ENCODE results near the gene VARS2. TPM values are rescaled to one million over a fixed set of nuclear protein-coding genes. Genes with fewer than 3 reads are reported as not detected.

Gene VARS2
- total RNA-seq, 1 experiment from 2014 or later, result 68.2 TPM

DNA sequence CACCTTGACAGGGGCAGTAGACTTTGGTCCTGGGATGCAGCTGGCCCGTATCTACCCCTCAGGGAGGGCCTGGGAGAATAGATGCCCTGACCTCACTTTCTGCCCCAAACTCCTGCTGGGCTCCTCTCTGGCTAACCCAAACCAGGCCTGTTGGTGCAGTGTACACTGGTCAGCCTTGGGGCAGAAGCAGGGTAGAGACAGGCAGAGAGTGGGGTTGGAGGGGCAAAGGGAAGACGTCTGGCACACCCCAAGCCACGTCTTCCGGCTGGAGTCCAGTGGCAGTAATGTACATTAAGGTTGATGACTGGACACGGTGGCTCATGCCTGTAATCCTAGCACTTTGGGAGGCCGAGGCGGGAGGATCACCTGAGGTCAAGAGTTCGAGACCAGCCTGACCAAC is 20.4 kb upstream of the VARS2 start:
- Histone ChIP-seq H4K5ac (ENCODE audit: insufficient read length, low read depth, low read length) (no peak overlapping the region), H3K4me1 (ENCODE audit: insufficient read depth, low read length) (no peaks in the 10 kb centered on the region), H2BK5ac (ENCODE audit: insufficient read length, low read length) (no peak overlapping the region), H3K27me3 (ENCODE audit: insufficient read depth, low read length) (no peaks in the 10 kb centered on the region), H3K4ac (ENCODE audit: low read depth, low read length) (no peak overlapping the region), H3K79me2 (ENCODE audit: insufficient read depth, low read length) (peaks cover under 1% of the 10 kb centered on the region; the same call in 1 of the 2 replicates), H4K8ac (replicated peaks; ENCODE audit: insufficient read length, low read depth, low read length) (no peak overlapping the region), H2BK12ac (ENCODE audit: insufficient read length, low read depth, low read length) (no peak overlapping the region), H2AK5ac (ENCODE audit: insufficient read length, low read length) (no peak overlapping the region), H2BK120ac (ENCODE audit: low read depth, low read length, poor library complexity, severe bottlenecking) (no peak overlapping the region), H3K14ac (ENCODE audit: insufficient read depth, low read length) (no peak overlapping the region), H3K23ac (ENCODE audit: insufficient read length, low read depth, low read length) (no peak overlapping the region), H3K9me3 (ENCODE audit: control insufficient read depth, low read depth, low read length) (no peaks in the 10 kb centered on the region), H3K27ac (ENCODE audit: insufficient read length, low read depth, low read length) (no peak overlapping the region), H3K18ac (ENCODE audit: insufficient read length, low read depth, low read length) (no peak overlapping the region), H3K56ac (ENCODE audit: insufficient read length, low read depth, low read length) (no peak overlapping the region), H3K9ac (ENCODE audit: extremely low read depth, insufficient read length, low read length) (no peak overlapping the region), H3T11ph (ENCODE audit: low read length) (no peak overlapping the region), H4K91ac (ENCODE audit: insufficient read length, low read depth, low read length) (no peak overlapping the region), H3K4me2 (ENCODE audit: insufficient read depth, insufficient read length, low read length) (no peak overlapping the region), H2BK15ac (ENCODE audit: low read depth, low read length) (no peak overlapping the region), H3K23me2 (ENCODE audit: insufficient read length, low read depth, low read length, poor library complexity, severe bottlenecking) (no peaks in the 10 kb centered on the region), H2BK20ac (ENCODE audit: low read depth, low read length, poor library complexity, severe bottlenecking) (no peak overlapping the region), H2AFZ (ENCODE audit: low read length) (no peak overlapping the region), H4K20me1 (ENCODE audit: control insufficient read depth, insufficient read depth, insufficient read length) (no peaks in the 10 kb centered on the region), H3K79me1 (ENCODE audit: insufficient read depth, low read depth, low read length, poor library complexity, severe bottlenecking) (peaks cover 4% of the 10 kb centered on the region)
- H3K4me1 Mint-ChIP-seq, result peaks cover 21 to 25% of the 10 kb centered on the region in 2 experiments
- H3K36me3 Mint-ChIP-seq (ENCODE audit: insufficient read depth in 1 of 3, low read depth in 3 of 3), result peaks cover 48 to 92% (median 86%) of the 10 kb centered on the region in 3 experiments
- no peaks in the 10 kb centered on the region for H3K27me3 Mint-ChIP-seq (ENCODE audit: low read depth)
- H3K9me3 Mint-ChIP-seq, result no peaks in the 10 kb centered on the region
- peak overlapping the region in 1 of 3 experiments; percentile 11; a peak in 1 of 7 replicates for H3K27ac Mint-ChIP-seq
- WGBS (ENCODE audit: extremely low coverage, insufficient read length, low lambda C conversion rate), result no CpG with 5 or more reads among the region's 8 CpGs
- H3K4me3 Mint-ChIP-seq, result no peak overlapping the region
- DNase-seq, result no peak
- TF ChIP-seq, protein P1, sequence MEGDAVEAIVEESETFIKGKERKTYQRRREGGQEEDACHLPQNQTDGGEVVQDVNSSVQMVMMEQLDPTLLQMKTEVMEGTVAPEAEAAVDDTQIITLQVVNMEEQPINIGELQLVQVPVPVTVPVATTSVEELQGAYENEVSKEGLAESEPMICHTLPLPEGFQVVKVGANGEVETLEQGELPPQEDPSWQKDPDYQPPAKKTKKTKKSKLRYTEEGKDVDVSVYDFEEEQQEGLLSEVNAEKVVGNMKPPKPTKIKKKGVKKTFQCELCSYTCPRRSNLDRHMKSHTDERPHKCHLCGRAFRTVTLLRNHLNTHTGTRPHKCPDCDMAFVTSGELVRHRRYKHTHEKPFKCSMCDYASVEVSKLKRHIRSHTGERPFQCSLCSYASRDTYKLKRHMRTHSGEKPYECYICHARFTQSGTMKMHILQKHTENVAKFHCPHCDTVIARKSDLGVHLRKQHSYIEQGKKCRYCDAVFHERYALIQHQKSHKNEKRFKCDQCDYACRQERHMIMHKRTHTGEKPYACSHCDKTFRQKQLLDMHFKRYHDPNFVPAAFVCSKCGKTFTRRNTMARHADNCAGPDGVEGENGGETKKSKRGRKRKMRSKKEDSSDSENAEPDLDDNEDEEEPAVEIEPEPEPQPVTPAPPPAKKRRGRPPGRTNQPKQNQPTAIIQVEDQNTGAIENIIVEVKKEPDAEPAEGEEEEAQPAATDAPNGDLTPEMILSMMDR (conservative IDR thresholded peaks at IDR 0.05), result no peak
